Liver (tissue), 9 donors: Measurements from ENCODE around the gene ISOC1. TPM values are rescaled to one million over a fixed set of nuclear protein-coding genes. Genes with fewer than 3 reads are reported as not detected.

Source experiments
- DNase-seq: peaks from one replicate; pipeline ENCODE4 v3.0.0-alpha.2; 2017; ENCODE audit warnings: low spot score
- H3K27ac ChIP-seq, 2 donors: one replicate each; pipeline ENCODE4 v1.7.0; 2013; ENCODE audit warnings: inconsistent platforms in 2 of 2, low read length in 2 of 2, control low read depth in 1 of 2, low read depth in 1 of 2, mild to moderate bottlenecking in 1 of 2
- H3K27me3 ChIP-seq, 4 donors: one replicate each; pipeline versions ENCODE4 v1.6.1 to v1.7.0; 2013; ENCODE audit warnings: low read length in 3 of 4, inconsistent platforms in 1 of 4, mild to moderate bottlenecking in 1 of 4, moderate library complexity in 1 of 4; ENCODE audit not compliant: control insufficient read depth in 4 of 4, insufficient read depth in 4 of 4
- H3K36me3 ChIP-seq, 4 donors: one replicate each; pipeline versions ENCODE4 v1.6.1 to v1.7.0; 2013; ENCODE audit warnings: low read length in 3 of 4, mild to moderate bottlenecking in 3 of 4, low read depth in 1 of 4, moderate library complexity in 1 of 4; ENCODE audit not compliant: control insufficient read depth in 4 of 4, insufficient read depth in 3 of 4
- H3K4me1 ChIP-seq, 4 donors: one replicate each; pipeline versions ENCODE4 v1.6.1 to v1.7.0; 2013; ENCODE audit warnings: low read length in 3 of 4, mild to moderate bottlenecking in 3 of 4, moderate library complexity in 1 of 4; ENCODE audit not compliant: control insufficient read depth in 4 of 4, insufficient read depth in 4 of 4
- H3K4me3 ChIP-seq, 3 donors: one replicate each; pipeline versions ENCODE4 v1.6.1 to v1.7.0; 2013; ENCODE audit warnings: low read length in 3 of 3, control low read depth in 1 of 3, low read depth in 1 of 3, mild to moderate bottlenecking in 1 of 3
- H3K9ac ChIP-seq, 2 donors: one replicate each; pipeline ENCODE4 v1.7.0; 2013; ENCODE audit warnings: low read length in 2 of 2, mild to moderate bottlenecking in 2 of 2, moderate library complexity in 2 of 2, control low read depth in 1 of 2, low read depth in 1 of 2
- H3K9me3 ChIP-seq, 4 donors: one replicate each; pipeline versions ENCODE4 v1.6.1 to v1.7.0; 2013; ENCODE audit warnings: low read length in 3 of 4; ENCODE audit not compliant: control insufficient read depth in 4 of 4
- FOXA2 ChIP-seq: IDR thresholded peaks from 2 replicates; pipeline ENCODE4 v1.6.1; 2016; ENCODE audit warnings: antibody characterized with exemption
- GABPA ChIP-seq, 2 donors: IDR thresholded peaks in 1 of 2; conservative IDR thresholded peaks in 1 of 2; 2 replicates each; pipeline ENCODE4 v1.6.1; 2016; ENCODE audit warnings: antibody characterized with exemption in 2 of 2, mild to moderate bottlenecking in 1 of 2, moderate library complexity in 1 of 2
- HNF4A ChIP-seq, 2 donors: conservative IDR thresholded peaks; 2 replicates each; pipeline ENCODE4 v1.6.1; 2016; ENCODE audit warnings: antibody characterized with exemption in 2 of 2, mild to moderate bottlenecking in 2 of 2
- HNF4G ChIP-seq: IDR thresholded peaks from 2 replicates; pipeline ENCODE4 v1.6.1; 2016; ENCODE audit warnings: antibody characterized with exemption
- JUND ChIP-seq, 2 donors: IDR thresholded peaks; 2 replicates each; pipeline ENCODE4 v1.6.1; 2016; ENCODE audit warnings: antibody characterized with exemption in 2 of 2
- NR2F2 ChIP-seq: IDR thresholded peaks from 2 replicates; pipeline ENCODE4 v1.6.1; 2016; ENCODE audit warnings: antibody characterized with exemption
- RAD21 ChIP-seq, 2 donors: IDR thresholded peaks; 2 replicates each; pipeline ENCODE4 v1.6.1; 2016; ENCODE audit warnings: antibody characterized with exemption in 2 of 2, mild to moderate bottlenecking in 2 of 2
- TAF1 ChIP-seq: conservative IDR thresholded peaks from 2 replicates; pipeline ENCODE4 v1.6.1; 2016; ENCODE audit warnings: antibody characterized with exemption, mild to moderate bottlenecking
- YY1 ChIP-seq: IDR thresholded peaks from 2 replicates; pipeline ENCODE4 v1.6.1; 2016; ENCODE audit warnings: antibody characterized with exemption, mild to moderate bottlenecking
- WGBS: extraction: QIAGEN DNeasy Blood & Tissue Kit; methylation state at CpG from one replicate; pipeline ENCODE4 v1.1.7; 2013; 5-methylcytosine and 5-hydroxymethylcytosine counted together
- polyA plus RNA-seq, 2 donors: library from polyadenylated mRNA; stranded (reverse) in 1 of 2; unstranded in 1 of 2; fragments of 200-250 nt in 1 of 2; fragments of >200 nt in 1 of 2; fragmentation: Nextera tagmentation in 1 of 2; extraction: Ambion mirVana in 1 of 2; gene quantifications; one replicate each; pipeline versions ENCODE4 v1.2.1 to v1.2.3, GENCODE V29; 2013 to 2015
- total RNA-seq, 2 donors: library from RNA; depleted of rRNA; stranded (reverse); fragments of >200 nt; gene quantifications; one replicate each; pipeline ENCODE4 v1.2.3, GENCODE V29; 2014
- TF ChIP-seq, protein P1 (sequence below): fragments of 150-350 bp; IDR thresholded peaks from 2 replicates; pipeline ENCODE4 v1.5.1; 2017; ENCODE audit warnings: improper control_type of control experiment, low read depth, low read length; ENCODE audit not compliant: missing input control
- TF ChIP-seq, protein P2 (sequence below): IDR thresholded peaks from 2 replicates; pipeline ENCODE4 v1.6.1; 2016; ENCODE audit warnings: antibody characterized with exemption, mild to moderate bottlenecking
- TF ChIP-seq, protein P3 (sequence below): IDR thresholded peaks from 2 replicates; pipeline ENCODE4 v1.6.1; 2016; ENCODE audit warnings: antibody characterized with exemption
- TF ChIP-seq, protein P4 (sequence below): IDR thresholded peaks from 2 replicates; pipeline ENCODE4 v1.6.1; 2016; ENCODE audit warnings: antibody characterized with exemption
- TF ChIP-seq, protein P5 (sequence below): IDR thresholded peaks from 2 replicates; pipeline ENCODE4 v1.6.1; 2016; ENCODE audit warnings: antibody characterized with exemption
- donor health status: healthy.
- donor health status: healthy.
- donor health status: healthy.
- donor health status: healthy.
- donor health status: healthy.

Gene ISOC1
- total RNA-seq (10 to 100 TPM; 34.1 to 46.5 TPM), polyA plus RNA-seq (10 to 100 TPM; 37.1 to 52.9 TPM)

DNA sequence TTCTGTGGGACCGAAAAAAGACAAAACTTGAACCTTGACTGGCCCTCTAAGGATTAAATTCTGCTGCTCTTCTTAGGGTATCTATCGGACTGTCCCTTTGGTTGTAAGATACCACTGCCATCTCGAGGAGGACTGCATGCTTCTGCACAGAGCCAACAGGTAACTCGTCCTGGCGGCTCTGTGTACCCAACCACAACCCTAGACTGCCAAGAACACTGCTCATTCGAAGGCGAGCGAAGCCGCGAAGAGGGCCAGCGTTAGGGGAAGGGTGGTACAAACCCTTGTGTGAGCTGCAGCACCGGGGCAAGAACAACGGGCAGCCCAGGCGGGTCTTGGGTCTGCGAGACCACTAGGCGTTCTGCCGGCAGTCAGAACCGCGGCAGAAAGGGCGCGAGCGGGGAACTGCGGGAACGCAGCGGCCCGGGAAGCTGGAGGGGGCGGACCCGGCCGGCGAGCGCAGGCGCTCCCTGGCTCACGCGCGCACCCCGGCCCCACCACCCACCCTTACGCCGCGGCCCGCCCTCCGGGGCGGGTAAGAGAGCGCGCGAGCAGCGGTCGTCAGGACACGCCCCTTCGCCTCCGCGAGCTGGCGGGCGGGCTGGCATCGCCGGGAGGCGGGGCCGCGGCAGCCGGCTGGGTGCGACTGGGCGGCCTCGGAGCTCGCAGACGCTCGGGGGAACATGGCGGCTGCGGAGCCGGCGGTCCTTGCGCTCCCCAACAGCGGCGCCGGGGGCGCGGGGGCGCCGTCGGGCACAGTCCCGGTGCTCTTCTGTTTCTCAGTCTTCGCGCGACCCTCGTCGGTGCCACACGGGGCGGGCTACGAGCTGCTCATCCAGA, at the start of gene ISOC1:
Gene ISOC1 (plus strand): TSS at position 663 of the 837 bp plus-strand sequence. CDS start 18 bp downstream, at position 681.
- DNase-seq = peak; percentile 90
- Histone ChIP-seq H3K36me3 (no peaks in the 10 kb centered on the region), H3K27ac (peak within 1 kb of the TSS; percentile 90 to 91), H3K27me3 (no peaks in the 10 kb centered on the region), H3K4me3 (peak within 1 kb of the TSS; percentile 64 to 89 (median 88)), H3K4me1 (peaks cover 4 to 50% (median 41%) of the 10 kb centered on the region in 4 donors), H3K9me3 (no peaks in the 10 kb centered on the region), H3K9ac (peak within 1 kb of the TSS; percentile 87 to 92)
- WGBS = under 1% methylated on average over 87 of the region's 87 CpGs
- TF ChIP-seq, protein P1, sequence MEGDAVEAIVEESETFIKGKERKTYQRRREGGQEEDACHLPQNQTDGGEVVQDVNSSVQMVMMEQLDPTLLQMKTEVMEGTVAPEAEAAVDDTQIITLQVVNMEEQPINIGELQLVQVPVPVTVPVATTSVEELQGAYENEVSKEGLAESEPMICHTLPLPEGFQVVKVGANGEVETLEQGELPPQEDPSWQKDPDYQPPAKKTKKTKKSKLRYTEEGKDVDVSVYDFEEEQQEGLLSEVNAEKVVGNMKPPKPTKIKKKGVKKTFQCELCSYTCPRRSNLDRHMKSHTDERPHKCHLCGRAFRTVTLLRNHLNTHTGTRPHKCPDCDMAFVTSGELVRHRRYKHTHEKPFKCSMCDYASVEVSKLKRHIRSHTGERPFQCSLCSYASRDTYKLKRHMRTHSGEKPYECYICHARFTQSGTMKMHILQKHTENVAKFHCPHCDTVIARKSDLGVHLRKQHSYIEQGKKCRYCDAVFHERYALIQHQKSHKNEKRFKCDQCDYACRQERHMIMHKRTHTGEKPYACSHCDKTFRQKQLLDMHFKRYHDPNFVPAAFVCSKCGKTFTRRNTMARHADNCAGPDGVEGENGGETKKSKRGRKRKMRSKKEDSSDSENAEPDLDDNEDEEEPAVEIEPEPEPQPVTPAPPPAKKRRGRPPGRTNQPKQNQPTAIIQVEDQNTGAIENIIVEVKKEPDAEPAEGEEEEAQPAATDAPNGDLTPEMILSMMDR = no peak
- TF ChIP-seq RAD21 (IDR thresholded peaks at IDR 0.05) = peak in 1 of 2 donors; percentile 35

DNA sequence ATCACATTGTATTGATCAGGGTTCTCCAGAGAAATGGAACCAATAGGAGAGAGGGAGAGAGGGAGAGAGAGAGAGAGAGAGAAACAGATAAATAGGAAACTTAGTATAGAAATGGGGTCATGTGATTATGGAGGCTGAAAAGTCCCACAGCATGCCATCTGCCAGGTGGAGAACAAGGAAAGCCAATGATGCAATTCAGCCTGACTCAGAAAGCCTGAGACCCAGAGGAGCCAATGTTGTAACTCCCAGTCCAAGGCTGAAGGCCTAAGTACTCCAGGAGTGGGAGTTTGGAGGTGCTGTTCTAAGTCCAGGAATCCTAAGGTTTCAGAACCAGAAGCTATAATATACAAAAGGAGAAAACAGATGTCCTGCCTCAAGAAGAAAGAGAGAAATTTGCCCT, 48.4 kb upstream of the ISOC1 start:
- TF ChIP-seq HNF4A (conservative IDR thresholded peaks at IDR 0.05) (no peak), NR2F2 (no peak), JUND (IDR thresholded peaks at IDR 0.05) (no peak), GABPA (IDR thresholded peaks at IDR 0.05 in 1 of 2, conservative IDR thresholded peaks at IDR 0.05 in 1 of 2) (no peak), TAF1 (no peak), FOXA2 (no peak), YY1 (no peak), HNF4G (no peak)
- TF ChIP-seq, protein P1 = no peak
- TF ChIP-seq, protein P2, sequence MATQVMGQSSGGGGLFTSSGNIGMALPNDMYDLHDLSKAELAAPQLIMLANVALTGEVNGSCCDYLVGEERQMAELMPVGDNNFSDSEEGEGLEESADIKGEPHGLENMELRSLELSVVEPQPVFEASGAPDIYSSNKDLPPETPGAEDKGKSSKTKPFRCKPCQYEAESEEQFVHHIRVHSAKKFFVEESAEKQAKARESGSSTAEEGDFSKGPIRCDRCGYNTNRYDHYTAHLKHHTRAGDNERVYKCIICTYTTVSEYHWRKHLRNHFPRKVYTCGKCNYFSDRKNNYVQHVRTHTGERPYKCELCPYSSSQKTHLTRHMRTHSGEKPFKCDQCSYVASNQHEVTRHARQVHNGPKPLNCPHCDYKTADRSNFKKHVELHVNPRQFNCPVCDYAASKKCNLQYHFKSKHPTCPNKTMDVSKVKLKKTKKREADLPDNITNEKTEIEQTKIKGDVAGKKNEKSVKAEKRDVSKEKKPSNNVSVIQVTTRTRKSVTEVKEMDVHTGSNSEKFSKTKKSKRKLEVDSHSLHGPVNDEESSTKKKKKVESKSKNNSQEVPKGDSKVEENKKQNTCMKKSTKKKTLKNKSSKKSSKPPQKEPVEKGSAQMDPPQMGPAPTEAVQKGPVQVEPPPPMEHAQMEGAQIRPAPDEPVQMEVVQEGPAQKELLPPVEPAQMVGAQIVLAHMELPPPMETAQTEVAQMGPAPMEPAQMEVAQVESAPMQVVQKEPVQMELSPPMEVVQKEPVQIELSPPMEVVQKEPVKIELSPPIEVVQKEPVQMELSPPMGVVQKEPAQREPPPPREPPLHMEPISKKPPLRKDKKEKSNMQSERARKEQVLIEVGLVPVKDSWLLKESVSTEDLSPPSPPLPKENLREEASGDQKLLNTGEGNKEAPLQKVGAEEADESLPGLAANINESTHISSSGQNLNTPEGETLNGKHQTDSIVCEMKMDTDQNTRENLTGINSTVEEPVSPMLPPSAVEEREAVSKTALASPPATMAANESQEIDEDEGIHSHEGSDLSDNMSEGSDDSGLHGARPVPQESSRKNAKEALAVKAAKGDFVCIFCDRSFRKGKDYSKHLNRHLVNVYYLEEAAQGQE = no peak
- TF ChIP-seq, protein P3, sequence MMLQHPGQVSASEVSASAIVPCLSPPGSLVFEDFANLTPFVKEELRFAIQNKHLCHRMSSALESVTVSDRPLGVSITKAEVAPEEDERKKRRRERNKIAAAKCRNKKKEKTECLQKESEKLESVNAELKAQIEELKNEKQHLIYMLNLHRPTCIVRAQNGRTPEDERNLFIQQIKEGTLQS = no peak
- TF ChIP-seq, protein P4, sequence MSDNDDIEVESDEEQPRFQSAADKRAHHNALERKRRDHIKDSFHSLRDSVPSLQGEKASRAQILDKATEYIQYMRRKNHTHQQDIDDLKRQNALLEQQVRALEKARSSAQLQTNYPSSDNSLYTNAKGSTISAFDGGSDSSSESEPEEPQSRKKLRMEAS = no peak
- TF ChIP-seq, protein P5, sequence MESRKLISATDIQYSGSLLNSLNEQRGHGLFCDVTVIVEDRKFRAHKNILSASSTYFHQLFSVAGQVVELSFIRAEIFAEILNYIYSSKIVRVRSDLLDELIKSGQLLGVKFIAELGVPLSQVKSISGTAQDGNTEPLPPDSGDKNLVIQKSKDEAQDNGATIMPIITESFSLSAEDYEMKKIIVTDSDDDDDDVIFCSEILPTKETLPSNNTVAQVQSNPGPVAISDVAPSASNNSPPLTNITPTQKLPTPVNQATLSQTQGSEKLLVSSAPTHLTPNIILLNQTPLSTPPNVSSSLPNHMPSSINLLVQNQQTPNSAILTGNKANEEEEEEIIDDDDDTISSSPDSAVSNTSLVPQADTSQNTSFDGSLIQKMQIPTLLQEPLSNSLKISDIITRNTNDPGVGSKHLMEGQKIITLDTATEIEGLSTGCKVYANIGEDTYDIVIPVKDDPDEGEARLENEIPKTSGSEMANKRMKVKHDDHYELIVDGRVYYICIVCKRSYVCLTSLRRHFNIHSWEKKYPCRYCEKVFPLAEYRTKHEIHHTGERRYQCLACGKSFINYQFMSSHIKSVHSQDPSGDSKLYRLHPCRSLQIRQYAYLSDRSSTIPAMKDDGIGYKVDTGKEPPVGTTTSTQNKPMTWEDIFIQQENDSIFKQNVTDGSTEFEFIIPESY = no peak
- no peaks in the 10 kb centered on the region for H3K36me3 ChIP-seq
- no peaks in the 10 kb centered on the region for H3K4me1 ChIP-seq
- peaks cover 0 to 2% (median 0%) of the 10 kb centered on the region in 4 donors for H3K27me3 ChIP-seq
- H3K9ac ChIP-seq = no peak overlapping the region
- H3K9me3 ChIP-seq = peaks cover 0 to 8% (median 2%) of the 10 kb centered on the region in 4 donors
- DNase-seq = no peak
- no peak overlapping the region for H3K27ac ChIP-seq
- H3K4me3 ChIP-seq = no peak overlapping the region
